Stomach smooth muscle (tissue), 2 donors: ENCODE data around the gene SV2B.

Experiments
- H3K27ac ChIP-seq: one replicate; pipeline ENCODE4 v1.7.0; 2013; ENCODE audit warnings: mild to moderate bottlenecking, low read length, inconsistent platforms
- H3K27me3 ChIP-seq, 2 donors: one replicate each; pipeline ENCODE4 v1.7.0; 2013; ENCODE audit warnings: low read length in 2 of 2; ENCODE audit not compliant: insufficient read depth in 2 of 2, control insufficient read depth in 1 of 2
- H3K36me3 ChIP-seq, 2 donors: one replicate each; pipeline ENCODE4 v1.7.0; 2013; ENCODE audit warnings: low read length in 2 of 2; ENCODE audit not compliant: control insufficient read depth in 2 of 2, insufficient read depth in 2 of 2
- H3K4me1 ChIP-seq: one replicate; pipeline ENCODE4 v1.7.0; 2013; ENCODE audit warnings: low read length; ENCODE audit not compliant: control insufficient read depth, insufficient read depth
- H3K4me3 ChIP-seq, 2 donors: one replicate each; pipeline ENCODE4 v1.7.0; 2013; ENCODE audit warnings: low read length in 2 of 2
- H3K9ac ChIP-seq, 2 donors: one replicate each; pipeline ENCODE4 v1.7.0; 2013; ENCODE audit warnings: low read length in 2 of 2, mild to moderate bottlenecking in 1 of 2
- H3K9me3 ChIP-seq, 2 donors: one replicate each; pipeline ENCODE4 v1.7.0; 2013; ENCODE audit warnings: low read length in 2 of 2; ENCODE audit not compliant: control insufficient read depth in 2 of 2
- donor health status: healthy.
- donor health status: Pancreatic carcinoma.

SV2B gene

GRCh38 chr15:91136386-91136923 is 36.4 kb downstream of the SV2B start:
- no peaks in the 10 kb centered on the region for H3K4me1 ChIP-seq
- H3K9me3 ChIP-seq, result peaks cover 0 to 3% of the 10 kb centered on the region in 2 donors
- no peak overlapping the region for H3K4me3 ChIP-seq
- H3K36me3 ChIP-seq, result no peaks in the 10 kb centered on the region
- H3K27ac ChIP-seq, result no peak overlapping the region
- peaks cover 0 to 2% of the 10 kb centered on the region in 2 donors for H3K27me3 ChIP-seq
- no peak overlapping the region for H3K9ac ChIP-seq

- H3K4me3 ChIP-seq, result no peak overlapping the region
- H3K9me3 ChIP-seq, result peaks cover 0 to 3% of the 10 kb centered on the region in 2 donors
- H3K4me1 ChIP-seq, result no peaks in the 10 kb centered on the region
- no peaks in the 10 kb centered on the region for H3K36me3 ChIP-seq
- no peak overlapping the region for H3K9ac ChIP-seq
- no peaks in the 10 kb centered on the region for H3K27me3 ChIP-seq
- no peak overlapping the region for H3K27ac ChIP-seq
Measured at GRCh38 chr15:91140601-91141000, 40.5 kb downstream of the SV2B start.

- no peak overlapping the region for H3K9ac ChIP-seq
- H3K27me3 ChIP-seq, result no peaks in the 10 kb centered on the region
- H3K9me3 ChIP-seq, result peaks cover 0 to 3% of the 10 kb centered on the region in 2 donors
- H3K4me3 ChIP-seq, result no peak overlapping the region
- no peaks in the 10 kb centered on the region for H3K4me1 ChIP-seq
- no peaks in the 10 kb centered on the region for H3K36me3 ChIP-seq
- H3K27ac ChIP-seq, result no peak overlapping the region
Measured at GRCh38 chr15:91141097-91141496, 41.0 kb downstream of the SV2B start.

GRCh38 chr15:91142106-91142744 is 42.2 kb downstream of the SV2B start:
- H3K27me3 ChIP-seq, result peaks cover 0 to under 1% of the 10 kb centered on the region in 2 donors
- peaks cover under 1 to 3% of the 10 kb centered on the region in 2 donors for H3K9me3 ChIP-seq
- H3K27ac ChIP-seq, result no peak overlapping the region

GRCh38 chr15:91142946-91143345 is 42.9 kb downstream of the SV2B start:
- Histone ChIP-seq H3K27me3 (peaks cover 0 to 2% of the 10 kb centered on the region in 2 donors), H3K4me3 (no peak overlapping the region), H3K9ac (no peak overlapping the region), H3K9me3 (peaks cover 2% of the 10 kb centered on the region in 2 donors), H3K36me3 (no peaks in the 10 kb centered on the region), H3K4me1 (no peaks in the 10 kb centered on the region), H3K27ac (no peak overlapping the region)

More at GRCh38 chr15:91142106-91142744, 42.2 kb downstream of the SV2B start:
- Histone ChIP-seq H3K36me3 (no peaks in the 10 kb centered on the region), H3K9ac (no peak overlapping the region), H3K4me1 (no peaks in the 10 kb centered on the region), H3K4me3 (no peak overlapping the region)

GRCh38 chr15:91146728-91147127 is 46.7 kb downstream of the SV2B start:
- Histone ChIP-seq H3K36me3 (no peaks in the 10 kb centered on the region), H3K4me3 (no peak overlapping the region), H3K9me3 (peaks cover 0 to 2% of the 10 kb centered on the region in 2 donors), H3K9ac (no peak overlapping the region), H3K4me1 (no peaks in the 10 kb centered on the region), H3K27me3 (peaks cover 0 to 4% of the 10 kb centered on the region in 2 donors), H3K27ac (no peak overlapping the region)

- Histone ChIP-seq H3K4me1 (no peaks in the 10 kb centered on the region), H3K27ac (no peak overlapping the region), H3K9ac (no peak overlapping the region), H3K27me3 (peaks cover 0 to 6% of the 10 kb centered on the region in 2 donors), H3K36me3 (no peaks in the 10 kb centered on the region), H3K4me3 (no peak overlapping the region), H3K9me3 (peaks cover 0 to 2% of the 10 kb centered on the region in 2 donors)
Measured at GRCh38 chr15:91148243-91148642, 48.2 kb downstream of the SV2B start.

GRCh38 chr15:91150502-91151160 is 50.6 kb downstream of the SV2B start:
- H3K27ac ChIP-seq, result no peak overlapping the region
- no peaks in the 10 kb centered on the region for H3K4me1 ChIP-seq
- peaks cover 0 to 6% of the 10 kb centered on the region in 2 donors for H3K27me3 ChIP-seq
- H3K36me3 ChIP-seq, result no peaks in the 10 kb centered on the region
- no peak overlapping the region for H3K4me3 ChIP-seq
- peaks cover 0 to 2% of the 10 kb centered on the region in 2 donors for H3K9me3 ChIP-seq
- no peak overlapping the region for H3K9ac ChIP-seq

- Histone ChIP-seq H3K27ac (no peak overlapping the region), H3K9ac (no peak overlapping the region), H3K27me3 (peaks cover 0 to 6% of the 10 kb centered on the region in 2 donors), H3K36me3 (no peaks in the 10 kb centered on the region), H3K9me3 (peaks cover 0 to 2% of the 10 kb centered on the region in 2 donors), H3K4me1 (no peaks in the 10 kb centered on the region), H3K4me3 (no peak overlapping the region)
Measured at GRCh38 chr15:91151781-91152563, 51.9 kb downstream of the SV2B start.

GRCh38 chr15:91152896-91153581 is 53.0 kb downstream of the SV2B start:
- H3K27me3 ChIP-seq, result peaks cover 0 to 5% of the 10 kb centered on the region in 2 donors
- no peak overlapping the region for H3K4me3 ChIP-seq
- no peaks in the 10 kb centered on the region for H3K36me3 ChIP-seq
- no peaks in the 10 kb centered on the region for H3K4me1 ChIP-seq
- H3K27ac ChIP-seq, result no peak overlapping the region
- no peaks in the 10 kb centered on the region for H3K9me3 ChIP-seq
- no peak overlapping the region for H3K9ac ChIP-seq
